ENCODE measurements around the gene TKTL1.
"Not testable (repeated sequence)": the region's sequence is repeated elsewhere in the genome, so short reads cannot be mapped to it uniquely, and the experiment has no call there.

Gene TKTL1

DNA sequence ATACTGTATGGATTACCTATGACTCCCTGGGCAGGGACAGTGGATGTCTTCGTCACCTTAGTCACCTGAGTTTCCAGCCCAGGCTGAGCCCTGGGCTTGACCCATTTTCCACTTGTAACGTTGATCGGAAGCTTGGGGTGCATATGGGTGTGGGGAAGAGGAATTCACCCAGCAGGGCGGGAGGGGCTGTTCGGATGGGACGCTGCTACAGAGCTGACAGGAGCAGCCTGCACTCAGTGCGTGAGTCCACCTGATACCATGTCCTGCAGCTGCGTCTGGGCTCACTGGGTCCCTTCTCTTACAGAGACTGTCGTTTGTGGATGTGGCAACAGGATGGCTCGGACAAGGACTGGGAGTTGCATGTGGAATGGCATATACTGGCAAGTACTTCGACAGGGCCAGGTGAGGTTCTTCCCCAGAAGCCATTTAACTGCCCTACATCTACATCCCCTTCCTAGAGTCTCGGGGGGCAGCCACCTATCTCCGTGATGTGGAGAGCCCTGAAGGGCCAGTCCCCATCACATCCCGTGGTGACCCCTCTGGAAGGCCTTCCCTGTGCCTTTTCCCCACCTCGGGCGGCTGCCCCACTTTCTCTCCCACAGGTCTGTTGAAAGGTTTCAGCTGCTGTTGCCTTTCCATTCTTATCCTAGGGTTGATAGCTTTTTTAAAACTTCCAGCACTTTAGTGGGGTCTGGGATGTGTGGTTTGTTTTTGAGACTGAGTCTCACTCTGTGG, 13.6 kb downstream of the TKTL1 start:
- DNase-seq, result no peak

DNA sequence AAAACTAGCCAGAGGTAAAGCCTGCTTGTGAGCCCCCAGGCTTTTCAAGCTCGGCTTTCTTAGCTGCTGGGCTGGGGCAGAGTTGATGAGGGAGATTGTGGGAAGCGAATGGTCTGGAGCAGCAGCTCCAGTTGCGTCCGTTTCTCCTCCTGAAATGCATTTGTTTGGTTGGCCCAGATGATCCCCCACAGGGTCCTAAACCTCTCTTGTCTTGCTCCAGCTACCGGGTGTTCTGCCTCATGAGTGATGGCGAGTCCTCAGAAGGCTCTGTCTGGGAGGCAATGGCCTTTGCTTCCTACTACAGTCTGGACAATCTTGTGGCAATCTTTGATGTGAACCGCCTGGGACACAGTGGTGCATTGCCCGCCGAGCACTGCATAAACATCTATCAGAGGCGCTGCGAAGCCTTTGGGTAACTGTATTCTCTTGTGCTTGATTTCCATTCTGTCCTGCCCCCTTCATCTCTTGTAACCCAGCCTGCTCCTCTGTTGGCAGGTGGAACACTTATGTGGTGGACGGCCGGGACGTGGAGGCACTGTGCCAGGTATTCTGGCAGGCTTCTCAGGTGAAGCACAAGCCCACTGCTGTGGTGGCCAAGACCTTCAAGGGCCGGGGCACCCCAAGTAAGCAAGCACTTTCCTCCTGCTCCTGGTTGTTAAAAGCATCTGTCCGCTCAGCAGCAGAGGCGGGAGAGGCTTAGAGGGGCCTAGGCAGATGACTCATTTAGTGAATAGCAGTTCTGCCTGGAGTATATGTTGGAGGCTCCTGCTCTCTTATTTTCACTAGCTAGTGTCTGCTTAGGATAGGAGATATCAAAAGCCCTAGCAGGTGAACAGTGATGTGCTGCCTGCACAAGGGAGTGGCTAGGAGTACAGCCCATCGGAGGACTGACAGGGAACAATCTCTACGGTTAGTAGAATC, 15.3 kb downstream of the TKTL1 start:
- no peak for DNase-seq

DNA sequence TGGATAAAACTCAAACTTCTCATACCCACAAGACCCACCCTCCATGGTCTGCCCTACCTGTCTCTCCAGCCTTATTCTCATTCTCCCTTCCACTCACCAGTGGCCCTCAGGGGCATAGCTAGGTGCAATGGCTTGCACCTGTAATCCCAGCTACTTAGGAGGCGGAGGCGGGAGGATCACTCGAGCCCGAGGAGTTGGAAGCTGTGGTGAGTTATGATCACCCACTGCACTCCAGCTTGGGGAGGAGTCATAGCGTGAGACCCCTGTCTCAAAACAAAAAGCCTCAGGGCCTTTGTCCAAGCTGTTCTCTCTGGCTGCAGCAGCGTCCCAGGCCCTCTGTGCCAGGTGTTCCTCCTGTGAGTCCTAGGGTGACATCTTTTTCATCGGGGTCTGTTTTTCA, 16.5 kb downstream of the TKTL1 start:
- no peak for DNase-seq

DNA sequence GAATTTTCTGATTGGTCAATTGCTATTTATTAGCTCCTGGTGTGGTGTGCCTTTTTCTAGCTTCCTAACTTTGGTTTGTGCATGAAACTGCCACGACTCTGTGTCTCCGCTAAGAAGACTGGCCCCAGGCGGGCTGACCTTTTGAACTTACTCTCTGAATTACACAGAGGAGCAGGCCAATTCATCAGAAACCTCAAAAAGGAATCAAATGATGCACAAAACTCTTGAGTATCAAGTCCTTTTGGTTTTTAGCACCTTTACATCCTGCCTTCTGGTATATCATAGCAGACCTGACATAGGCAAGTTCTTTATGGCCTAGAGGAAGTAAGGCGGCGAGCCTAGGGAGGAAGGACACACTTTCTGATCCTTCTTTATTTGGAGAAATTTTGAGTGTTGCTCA, 17.6 kb downstream of the TKTL1 start:
- no peak for DNase-seq

DNA sequence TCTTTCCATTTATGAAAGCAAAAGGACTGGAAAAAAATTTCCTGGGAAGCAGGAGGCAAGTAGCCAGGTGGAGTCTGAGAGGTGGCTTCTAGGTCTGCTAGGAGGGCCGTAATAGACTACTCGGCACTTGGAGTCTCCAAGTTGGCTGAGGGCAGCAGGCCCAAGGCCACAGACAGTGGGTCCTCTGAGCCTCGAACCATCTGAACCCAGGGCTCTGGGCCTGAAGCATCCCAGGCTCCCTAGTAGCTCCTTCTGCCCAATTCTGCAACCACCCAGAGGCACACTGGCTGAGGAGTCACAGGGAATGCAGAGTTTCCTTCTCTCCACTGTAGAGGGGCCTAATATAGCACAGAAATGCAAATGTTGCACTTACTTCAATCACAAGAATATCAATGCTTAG, 19.8 kb downstream of the TKTL1 start:
- DNase-seq, result no peak

DNA sequence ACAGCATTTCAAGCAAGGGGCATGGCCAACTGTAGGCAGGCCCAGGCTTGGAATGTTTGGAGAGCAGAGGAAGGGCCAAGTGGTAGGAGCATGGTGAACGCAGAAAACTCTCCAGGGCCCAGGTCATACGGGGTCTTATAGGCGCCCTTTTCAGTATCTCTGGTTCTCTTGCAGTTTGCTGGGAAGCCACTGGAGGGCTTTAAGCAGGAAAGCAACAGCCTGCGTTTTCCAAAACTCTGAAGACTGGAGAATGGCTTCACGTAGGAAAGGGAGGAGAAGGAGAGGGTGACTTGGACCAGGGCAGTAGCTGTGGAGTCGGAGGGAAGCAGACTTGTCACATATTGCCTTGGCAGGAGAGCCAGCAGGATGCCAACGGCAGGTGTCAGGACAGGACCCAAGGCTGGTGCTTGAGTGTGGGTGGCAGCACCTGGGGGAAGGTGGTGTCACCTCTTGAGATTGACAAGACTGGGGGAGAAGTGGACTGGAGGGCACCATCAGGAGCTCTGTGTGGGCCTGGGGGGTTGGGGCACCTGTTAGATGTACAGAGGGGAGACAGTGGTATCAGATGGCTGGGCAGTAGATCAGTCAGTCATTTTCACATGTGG, 21.9 kb downstream of the TKTL1 start:
- no peak for DNase-seq

DNA sequence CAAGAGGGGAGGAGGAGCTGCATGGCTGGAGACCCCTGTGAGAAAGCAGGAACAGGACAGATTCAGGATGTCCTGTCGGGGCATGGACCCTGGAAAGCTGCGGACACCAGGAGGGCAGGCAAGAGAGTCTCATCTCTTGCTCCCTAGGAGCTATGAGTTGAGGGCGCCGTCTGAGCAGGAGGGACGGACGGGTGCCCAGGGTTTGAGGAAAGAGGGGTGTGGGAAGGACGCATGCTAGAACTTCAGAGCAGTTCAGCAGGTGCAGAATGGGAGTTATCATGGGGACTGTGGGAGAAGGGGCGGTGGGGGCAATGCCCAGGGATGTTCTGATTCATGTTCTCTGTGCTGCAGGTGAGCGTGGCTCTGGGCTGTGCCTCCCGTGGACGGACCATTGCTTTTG, 24.8 kb downstream of the TKTL1 start:
- no peak for DNase-seq

DNA sequence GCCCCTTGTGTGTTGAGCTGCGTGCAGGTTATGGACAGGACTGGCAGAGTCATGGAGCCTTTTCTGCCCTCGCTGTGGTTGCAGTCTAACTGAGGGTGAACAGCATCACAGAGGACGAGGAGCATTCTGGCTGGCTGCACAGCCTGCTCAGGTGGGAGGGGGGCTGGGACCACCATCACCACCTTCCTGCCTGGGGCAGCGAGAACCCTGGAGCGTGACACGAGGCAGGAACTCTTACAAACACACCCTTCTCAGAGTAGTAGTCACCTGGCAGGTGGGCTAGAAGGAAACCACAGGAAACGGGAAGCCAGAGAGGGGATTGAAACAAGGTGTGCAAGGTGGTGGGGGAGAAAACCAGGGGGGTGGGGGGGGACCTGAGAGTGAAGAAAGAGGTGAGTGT, 25.6 kb downstream of the TKTL1 start:
- DNase-seq, result no peak

DNA sequence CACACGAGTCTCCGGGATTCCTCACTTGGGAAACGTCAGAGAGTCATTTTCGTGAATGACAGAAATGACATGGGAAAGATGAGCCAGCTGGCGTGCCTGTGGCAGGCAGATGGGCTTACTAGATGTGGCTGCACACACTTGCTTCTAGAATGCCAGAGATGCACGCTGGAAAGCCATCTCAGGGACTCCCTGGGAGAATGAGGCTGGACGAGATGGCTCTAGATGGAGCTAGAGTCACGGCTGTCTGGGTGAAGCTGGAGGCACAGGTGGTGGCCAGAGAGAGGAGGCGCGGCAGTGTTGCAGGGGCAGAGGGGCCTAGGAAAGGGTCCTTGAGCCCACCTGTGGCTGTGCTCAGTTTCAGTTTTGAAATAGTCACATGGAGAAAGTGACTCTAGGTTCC, 26.0 kb downstream of the TKTL1 start:
- DNase-seq, result no peak

DNA sequence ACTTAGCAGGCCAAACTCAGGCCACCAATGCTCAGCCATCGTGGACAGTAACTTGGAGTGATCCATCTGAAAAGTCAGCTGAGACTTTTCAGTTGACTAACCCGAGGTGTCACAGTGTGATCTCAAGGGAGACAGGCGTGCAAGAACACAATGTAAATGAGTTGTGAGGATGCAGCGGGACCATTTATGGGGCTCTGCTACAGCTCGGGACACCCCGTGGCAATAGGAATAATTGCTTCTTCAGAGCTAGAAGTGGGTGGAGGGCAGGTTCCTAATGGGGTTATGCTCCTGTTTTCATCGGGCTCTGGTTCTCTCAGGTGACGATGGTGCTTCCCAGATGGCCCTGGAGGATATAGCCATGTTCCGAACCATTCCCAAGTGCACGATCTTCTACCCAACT, 27.3 kb downstream of the TKTL1 start:
- no peak for DNase-seq

DNA sequence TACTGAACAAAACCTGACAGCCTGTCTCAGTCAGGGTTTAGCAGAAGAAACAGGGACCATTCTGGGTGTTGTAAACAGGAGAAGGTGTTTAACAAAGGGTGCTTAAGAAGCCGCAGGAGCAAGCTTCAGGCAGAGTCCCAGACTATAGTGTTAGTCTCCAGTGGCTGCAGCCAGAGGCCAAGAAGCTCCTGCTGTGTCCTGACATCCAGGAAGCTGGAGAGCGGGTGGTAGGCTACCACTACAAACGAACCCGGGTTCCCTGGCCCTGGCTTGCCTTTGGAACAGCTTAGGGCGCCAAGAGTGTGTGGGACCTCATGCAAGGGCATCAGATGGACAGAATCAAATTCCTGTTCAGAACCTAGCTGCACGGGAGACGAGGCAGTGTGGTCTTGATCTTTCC, 27.9 kb downstream of the TKTL1 start:
- DNase-seq, result no peak

DNA sequence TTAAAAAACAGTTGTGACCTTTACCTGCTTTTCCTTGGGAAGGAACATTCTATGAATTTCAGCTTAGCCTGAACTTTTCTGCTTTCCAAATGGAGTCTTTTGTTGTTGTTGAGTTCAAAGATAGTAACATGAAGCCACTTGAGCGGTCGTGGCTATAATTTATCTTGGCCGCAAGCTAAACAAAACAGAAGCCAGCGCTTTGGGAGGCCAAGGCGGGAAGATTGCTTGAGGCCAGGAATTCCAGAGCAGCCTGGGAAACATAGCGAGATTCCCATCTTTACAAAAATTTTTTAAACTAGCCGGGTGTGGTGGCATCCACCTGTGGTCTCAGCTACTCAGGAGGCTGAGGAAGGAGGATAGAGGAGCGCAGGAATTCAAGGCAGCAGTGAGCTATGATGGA, 29.9 kb downstream of the TKTL1 start:
- DNase-seq, result no peak

DNA sequence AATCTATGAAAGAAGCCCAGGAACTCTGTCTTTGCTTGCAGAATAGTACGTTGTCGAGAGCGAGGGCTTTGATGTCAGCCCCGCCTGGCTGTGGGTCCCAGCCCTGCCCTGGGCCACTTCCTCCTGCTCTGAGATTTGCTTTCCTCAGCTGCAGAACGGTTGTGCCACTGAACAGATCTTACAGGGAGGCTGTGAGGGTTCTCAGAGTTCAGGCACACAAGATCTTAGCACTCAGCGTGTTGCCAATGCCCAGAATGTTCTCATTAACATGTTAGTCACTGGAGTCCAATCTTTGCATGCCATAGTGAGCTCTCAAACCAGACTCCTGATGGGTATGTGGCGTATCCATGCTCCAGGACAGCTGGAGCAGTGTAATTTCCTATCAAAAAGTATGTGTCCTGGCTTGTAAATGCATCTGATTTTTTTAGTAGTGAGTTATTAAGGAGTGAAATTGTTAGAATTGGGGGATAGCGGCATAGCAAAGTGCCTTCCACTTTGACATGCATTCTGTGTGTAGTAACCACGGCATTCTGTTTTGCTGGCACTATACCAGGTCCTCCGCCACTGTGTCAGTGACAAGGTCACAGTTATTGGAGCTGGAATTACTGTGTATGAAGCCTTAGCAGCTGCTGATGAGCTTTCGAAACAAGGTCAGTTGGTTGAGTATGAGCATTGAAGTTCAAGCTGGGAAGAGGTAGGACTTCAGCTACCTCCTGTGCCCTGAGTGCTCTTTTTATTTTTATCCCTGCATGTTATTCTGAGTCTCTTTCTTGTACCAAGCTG, 31.6 kb downstream of the TKTL1 start:
- DNase-seq, result no peak

DNA sequence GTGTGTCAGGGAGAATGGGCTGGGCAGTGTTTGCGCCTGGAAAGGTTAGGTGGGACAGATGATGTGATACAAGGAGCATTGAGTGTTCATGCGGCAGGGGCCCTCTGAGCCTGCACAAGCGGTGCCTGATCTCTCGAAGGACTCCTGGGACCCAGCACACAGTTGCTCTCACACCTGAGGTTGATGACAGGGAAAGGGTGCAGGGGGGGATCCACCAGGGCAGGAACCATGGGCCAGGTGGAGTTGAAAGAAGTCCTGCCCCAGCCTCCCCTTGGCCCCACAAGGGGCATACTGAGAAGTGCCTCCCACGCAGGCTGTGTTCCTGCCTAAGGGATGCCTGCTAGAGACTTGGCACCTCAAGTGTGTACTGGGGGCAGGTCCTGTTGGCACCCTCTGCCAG, 33.1 kb downstream of the TKTL1 start:
- no peak for DNase-seq

DNA sequence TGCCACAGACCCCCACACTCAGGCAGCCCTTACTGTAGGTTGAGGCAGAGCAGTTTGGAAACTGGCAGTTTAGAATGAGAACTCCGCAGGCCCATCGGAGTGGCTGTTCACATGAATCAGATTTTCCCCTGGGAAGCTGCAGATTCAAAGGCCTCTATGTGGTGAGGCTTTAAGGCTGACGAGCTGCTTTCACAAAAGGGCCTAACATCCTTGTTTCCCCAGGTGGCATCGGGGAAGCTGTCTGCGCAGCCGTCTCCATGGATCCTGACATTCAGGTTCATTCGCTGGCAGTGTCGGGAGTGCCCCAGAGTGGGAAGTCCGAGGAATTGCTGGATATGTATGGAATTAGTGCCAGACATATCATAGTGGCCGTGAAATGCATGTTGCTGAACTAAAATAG, 33.7 kb downstream of the TKTL1 start:
- DNase-seq, result peak; percentile 32

DNA sequence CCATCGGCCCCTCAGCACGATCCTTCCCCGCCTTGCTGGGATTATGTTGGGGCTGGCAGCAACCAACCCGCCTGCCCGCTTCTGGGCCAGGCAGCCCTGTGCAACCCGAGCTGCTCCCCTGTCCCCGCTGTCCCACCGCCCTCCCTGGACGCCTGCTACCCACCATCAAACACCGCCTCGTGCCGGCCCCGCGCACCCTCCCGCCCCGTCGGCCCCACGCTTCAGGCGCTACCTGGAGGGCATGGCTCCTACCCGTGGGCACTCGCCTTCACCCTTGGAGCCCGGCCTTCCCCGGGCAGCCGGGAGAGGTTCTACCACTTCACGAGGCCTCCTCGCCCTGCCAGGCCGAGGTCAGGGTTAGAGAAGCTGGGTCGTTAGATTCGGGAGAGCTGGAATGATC, 37.0 kb downstream of the TKTL1 start:
- no peak for DNase-seq

DNA sequence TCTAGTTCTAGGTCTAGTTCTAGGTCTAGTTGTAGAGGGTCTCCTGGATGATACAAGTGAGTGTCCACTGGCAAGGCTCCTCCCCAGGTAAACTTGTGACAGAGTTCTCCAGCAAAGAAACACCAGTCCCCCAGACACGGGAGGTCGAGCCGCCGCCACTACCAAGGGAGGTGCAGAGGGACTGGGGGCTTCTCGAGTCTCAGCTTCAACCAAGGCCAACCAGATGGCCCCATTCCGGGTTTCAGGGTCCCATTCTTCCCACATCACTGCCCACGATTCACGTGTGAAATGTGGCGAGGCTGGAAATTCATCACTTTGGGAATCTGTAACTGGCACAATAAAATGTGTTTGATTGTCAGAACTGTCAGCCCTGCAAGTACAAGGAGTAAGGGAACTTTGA, 37.5 kb downstream of the TKTL1 start:
- no peak for DNase-seq

DNA sequence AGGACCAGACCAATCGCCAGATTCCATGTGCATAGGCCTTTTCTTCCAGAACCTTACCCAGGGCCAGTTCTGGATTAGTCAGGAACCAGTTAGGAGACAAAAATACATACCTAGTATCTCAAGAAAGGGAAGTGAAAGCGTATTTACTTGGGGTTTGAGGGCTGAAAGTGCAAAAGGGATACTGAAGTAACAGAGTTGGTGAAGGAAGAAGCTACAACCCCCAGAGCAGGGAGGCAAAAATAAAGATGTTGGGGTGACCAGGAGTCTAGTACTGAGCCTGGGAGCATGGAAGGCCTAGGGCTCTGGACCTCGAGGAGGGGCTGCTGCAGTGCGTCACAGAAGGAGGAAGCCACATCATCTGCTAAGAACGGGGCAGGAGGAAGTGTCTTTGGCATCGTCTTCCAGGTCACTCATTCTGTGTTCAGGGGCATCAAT, 38.3 kb downstream of the TKTL1 start:
- no peak for DNase-seq

DNA sequence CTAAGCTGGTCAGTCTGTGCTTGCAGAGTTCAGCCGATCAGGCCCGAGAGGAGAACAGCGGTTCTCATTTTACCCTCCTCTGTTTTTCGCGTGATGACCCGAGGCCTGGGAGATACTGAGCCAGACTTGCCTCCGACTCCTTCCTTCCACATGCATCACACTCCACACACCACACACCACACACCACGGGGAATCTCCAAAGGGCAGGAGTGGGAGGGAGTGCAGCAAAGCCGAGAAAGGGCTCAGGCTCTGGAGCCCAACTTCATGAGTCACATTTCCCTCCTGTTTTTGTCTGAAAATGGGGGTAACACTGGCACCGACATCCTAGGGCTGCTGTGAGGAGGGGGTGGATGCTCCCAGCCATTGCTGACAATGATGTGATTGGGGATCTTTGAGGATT, 38.9 kb downstream of the TKTL1 start:
- DNase-seq, result no peak

DNA sequence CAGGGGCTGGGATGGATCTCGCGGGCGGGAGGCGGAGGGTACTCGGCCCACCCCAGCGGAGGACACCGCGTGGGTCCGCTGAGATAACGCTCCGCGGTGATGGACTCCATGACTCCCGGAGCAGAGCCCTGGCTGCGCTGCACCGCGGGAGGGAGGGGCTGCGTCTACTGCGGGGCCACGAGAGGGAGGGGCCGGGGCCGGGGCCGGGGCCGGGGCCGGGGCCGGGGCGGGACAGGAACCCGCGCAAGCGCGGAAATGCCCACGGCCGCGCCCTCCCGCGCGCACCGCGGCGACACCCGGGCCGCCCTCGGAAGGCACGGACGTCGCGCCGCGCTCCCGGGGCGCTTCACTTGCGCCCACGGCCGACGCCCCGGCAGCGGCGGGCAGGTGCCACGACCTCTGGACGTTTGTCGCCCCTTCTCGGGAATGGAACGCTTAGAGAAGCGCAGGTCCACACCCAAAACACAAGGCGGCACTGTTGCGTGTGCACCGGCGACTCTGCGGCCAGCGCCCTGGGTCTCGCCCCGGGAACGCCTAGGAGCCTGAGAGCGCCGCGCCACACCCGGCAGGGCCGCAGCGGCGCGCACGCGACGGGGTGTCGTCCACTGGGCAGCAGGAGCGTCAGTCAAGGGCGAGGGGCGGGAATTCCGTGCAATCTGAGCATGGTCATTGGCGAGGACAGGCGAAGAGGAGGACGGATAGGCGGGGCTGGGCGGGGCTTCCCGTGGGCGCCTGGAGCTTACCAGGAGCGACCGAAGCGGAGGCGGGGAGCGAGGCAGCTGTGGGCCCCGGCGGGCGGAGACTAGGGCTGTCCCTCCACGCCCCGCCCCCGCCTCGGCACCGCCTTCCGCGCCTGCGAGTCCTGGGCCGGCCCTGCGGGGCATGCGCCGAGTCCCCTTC, 46.1 kb downstream of the TKTL1 start:
- not testable (repeated sequence) for DNase-seq

DNA sequence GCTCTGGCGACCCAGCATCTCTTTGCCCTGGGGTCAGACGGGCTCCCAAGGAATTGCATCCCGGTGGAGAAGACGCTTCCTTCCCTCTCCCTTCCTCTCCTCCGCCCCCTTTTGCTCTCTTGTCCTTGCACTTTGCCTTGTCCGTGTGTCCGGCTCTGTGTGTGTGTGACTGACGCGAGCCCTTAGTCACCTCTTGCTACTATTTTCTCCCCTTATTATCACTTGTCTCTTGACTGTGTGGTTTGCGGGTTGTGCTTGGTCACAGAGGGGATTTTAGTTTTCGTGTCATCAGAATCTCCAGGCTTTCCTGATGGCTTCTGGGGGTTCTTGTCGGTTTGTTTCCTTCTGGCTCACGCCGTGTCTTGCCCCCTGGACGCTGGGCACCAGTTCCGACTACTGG, 47.5 kb downstream of the TKTL1 start:
- DNase-seq, result not testable (repeated sequence)

DNA sequence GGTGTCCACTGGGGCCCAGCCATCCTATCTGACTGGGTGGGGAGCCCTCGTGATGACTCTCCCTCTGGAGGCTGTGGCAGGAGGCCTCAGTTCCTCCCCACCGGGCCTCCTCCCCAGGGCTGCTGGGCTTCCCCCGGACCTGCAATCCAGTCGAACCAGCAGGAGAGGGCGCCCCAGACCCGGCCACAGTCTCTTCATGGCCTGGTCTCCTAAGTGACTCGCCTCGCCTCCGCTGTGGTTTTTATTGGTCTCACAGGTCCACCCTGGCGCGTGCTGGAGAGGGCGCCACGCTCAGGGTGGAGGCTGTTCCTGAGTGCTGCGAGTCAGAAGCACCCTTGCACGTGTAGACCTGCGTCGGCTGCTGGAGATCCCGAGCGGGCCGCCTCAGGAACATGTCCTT, 48.0 kb downstream of the TKTL1 start:
- not testable (repeated sequence) for DNase-seq

Measured in NCI-H2107 (cell line).